Right cardiac atrium (tissue), 5 donors: ENCODE measurements around the gene FKBP4. TPM values are rescaled to one million over a fixed set of nuclear protein-coding genes. Genes with fewer than 3 reads are reported as not detected.
"Not testable (repeated sequence)": the region's sequence is repeated elsewhere in the genome, so short reads cannot be mapped to it uniquely, and the experiment has no call there.

Experiments
- ATAC-seq, 2 donors: fragments of 200-7000 bp; cut with Tn5 transposase; one replicate each; pipeline versions ENCODE4 v1.8.0 to v1.9.1; 2020; ENCODE audit warnings: moderate library complexity in 2 of 2, mild to moderate bottlenecking in 1 of 2
- DNase-seq, 3 donors: peaks; one replicate each; pipeline ENCODE4 v3.0.0-alpha.2; 2020
- H3K27ac ChIP-seq: one replicate; pipeline ENCODE4 v1.5.1; 2013; ENCODE audit warnings: mild to moderate bottlenecking, low read length, control low read depth, moderate library complexity
- H3K27me3 ChIP-seq: one replicate; pipeline ENCODE4 v1.6.1; 2013; ENCODE audit not compliant: control insufficient read depth, insufficient read depth
- H3K4me1 ChIP-seq: one replicate; pipeline ENCODE4 v1.6.1; 2013; ENCODE audit warnings: low read length; ENCODE audit not compliant: control insufficient read depth, insufficient read depth
- H3K4me3 ChIP-seq: one replicate; pipeline ENCODE4 v1.5.1; 2013; ENCODE audit warnings: low read length, control low read depth
- H3K9me3 ChIP-seq: one replicate; pipeline ENCODE4 v1.6.1; 2013; ENCODE audit warnings: low read length; ENCODE audit not compliant: control insufficient read depth
- WGBS: extraction: QIAGEN DNeasy Blood & Tissue Kit; methylation state at CpG from one replicate; pipeline ENCODE4 v1.1.7; 2013; 5-methylcytosine and 5-hydroxymethylcytosine counted together
- intact Hi-C, 4 donors: fragments of 100-400 bp; cut with DNase I; formaldehyde crosslinking; loops; one replicate each; pipeline versions ENCODE4 v1.11.0 to v1.14.0; 2022 to 2023
- polyA plus RNA-seq: library from polyadenylated mRNA; stranded (reverse); fragments of 200-250 nt; gene quantifications from one replicate; pipeline ENCODE4 v1.2.3, GENCODE V29; 2013
- total RNA-seq, 4 donors: library from RNA; stranded (reverse); fragmentation: NEBNext Ultra II Directional; extraction: Animal tissue kit (Norgen Biotek cat#: 25700); gene quantifications; one replicate each; pipeline ENCODE4 v1.2.1, GENCODE V29; 2021
- donor health status: healthy with polysubstance abuse.
- donor health status: DM: no; HTN: yes; CAD: no.
- donor health status: DM: no; HTN: no; CAD: no.
- donor health status: DM: no; HTN: yes; CAD: no; lungs with severe emphysema.
- donor health status: DM: yes; HTN: yes; CAD: no.

Gene FKBP4
- total and polyA plus RNA-seq, 5 donors = 32.4 to 65.2 (median 51.5) TPM

DNA sequence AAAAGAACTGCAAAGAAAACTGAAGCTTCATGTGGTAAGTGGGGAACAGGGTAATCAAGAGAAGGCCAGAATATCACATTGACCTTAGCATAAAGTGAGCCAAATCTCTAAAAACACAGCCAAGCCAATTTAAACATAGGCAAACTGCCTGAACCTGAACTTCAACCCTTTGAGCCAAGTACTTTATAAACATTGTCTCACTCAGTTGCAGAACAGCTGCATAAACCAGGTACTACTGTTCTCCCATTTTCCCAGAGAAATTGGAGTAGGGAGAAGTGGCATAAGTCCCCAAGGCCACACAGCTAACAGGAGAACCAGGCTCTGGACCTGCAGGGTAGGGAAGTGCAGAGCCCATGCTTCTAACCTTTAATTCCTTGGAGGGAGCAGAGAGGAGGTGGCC is 30.4 kb upstream of the FKBP4 start:
- no peak for ATAC-seq
- H3K9me3 ChIP-seq = no peaks in the 10 kb centered on the region
- no peaks in the 10 kb centered on the region for H3K4me1 ChIP-seq
- intact Hi-C loops = no loop called here
- no peaks in the 10 kb centered on the region for H3K27me3 ChIP-seq
- no peak overlapping the region for H3K27ac ChIP-seq
- no peak overlapping the region for H3K4me3 ChIP-seq
- DNase-seq = no peak

DNA sequence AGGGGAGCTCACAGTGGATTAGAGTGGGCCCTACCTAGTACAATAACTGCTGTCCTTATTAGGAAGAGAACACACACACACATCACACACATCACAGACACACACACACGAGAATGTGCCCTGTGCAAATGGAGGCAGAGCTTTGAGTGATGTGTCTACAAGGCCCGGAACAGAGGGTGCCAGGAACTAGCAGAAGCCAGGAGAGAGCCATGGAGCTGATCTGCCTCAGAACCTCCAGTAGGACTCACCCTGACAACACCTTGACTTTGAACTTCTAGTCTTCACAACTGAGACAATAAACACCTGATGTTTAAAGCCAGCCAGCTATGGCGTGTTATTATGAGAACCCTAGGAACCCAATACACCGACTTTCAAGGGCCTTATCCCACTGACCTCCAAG is 29.7 kb upstream of the FKBP4 start:
- WGBS = 92% methylated on average over 4 of the region's 4 CpGs
- DNase-seq = no peak
- H3K4me1 ChIP-seq = no peaks in the 10 kb centered on the region
- ATAC-seq = no peak
- H3K27ac ChIP-seq = no peak overlapping the region
- H3K4me3 ChIP-seq = no peak overlapping the region
- no peaks in the 10 kb centered on the region for H3K9me3 ChIP-seq
- H3K27me3 ChIP-seq = no peaks in the 10 kb centered on the region
- intact Hi-C loops = no loop called here

DNA sequence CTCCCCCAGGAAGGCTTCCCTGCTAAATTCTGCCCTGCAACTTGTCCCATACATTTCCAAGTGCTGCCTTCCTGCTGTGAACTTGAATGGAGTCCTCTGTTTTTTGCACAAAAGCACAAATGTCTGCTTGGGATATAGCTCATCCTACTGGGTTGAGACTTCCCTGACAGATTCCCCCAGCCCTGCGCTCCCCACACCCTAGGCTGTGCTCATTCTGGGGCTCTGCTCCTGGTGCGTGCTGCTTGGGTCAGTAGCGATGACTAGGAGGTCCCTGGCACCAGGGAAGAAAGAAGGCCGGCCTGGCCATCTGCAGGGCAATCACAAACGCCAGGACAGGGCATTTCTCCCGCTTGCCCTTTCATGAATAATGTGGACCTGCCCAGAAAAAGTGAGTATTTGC is 29.2 kb upstream of the FKBP4 start:
- H3K27ac ChIP-seq = no peak overlapping the region
- H3K9me3 ChIP-seq = no peaks in the 10 kb centered on the region
- no peak for ATAC-seq
- WGBS = 85% methylated on average over 6 of the region's 6 CpGs
- no peaks in the 10 kb centered on the region for H3K4me1 ChIP-seq
- H3K27me3 ChIP-seq = no peaks in the 10 kb centered on the region
- intact Hi-C loops = no loop called here
- no peak overlapping the region for H3K4me3 ChIP-seq
- no peak for DNase-seq

DNA sequence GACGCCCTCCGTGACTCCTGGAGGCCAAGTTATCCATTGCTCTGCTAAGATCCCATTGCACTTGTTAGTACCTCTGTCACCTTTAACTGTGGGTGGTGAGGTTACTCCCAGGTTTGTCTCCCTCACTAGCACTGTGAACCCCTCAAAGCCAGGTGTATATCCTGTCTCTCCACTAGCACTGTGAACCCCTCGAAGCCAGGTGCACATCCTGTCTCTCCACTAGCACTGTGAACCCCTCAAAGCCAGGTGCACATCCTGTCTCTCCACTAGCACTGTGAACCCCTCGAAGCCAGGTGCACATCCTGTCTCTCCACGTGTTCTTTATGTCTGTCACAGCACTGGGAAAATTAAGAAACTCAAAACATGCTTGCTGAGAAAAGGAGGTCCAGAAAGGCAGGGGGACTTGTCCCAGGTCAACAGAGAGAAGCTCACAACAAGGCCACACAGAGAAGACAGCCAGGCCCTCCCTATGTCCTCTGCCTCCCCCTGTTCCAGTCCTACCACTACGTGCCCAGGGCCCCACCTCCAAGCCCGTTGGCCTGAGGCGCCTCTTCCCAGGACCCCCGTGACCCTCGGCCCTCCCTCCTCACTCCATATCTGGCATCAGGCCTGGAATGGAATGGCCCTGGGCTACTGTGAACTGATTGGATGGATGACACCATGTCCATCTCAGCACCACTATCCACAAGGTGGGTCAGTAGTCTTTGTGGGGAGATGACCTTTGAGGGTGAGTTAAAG is 26.4 kb upstream of the FKBP4 start:
- H3K27me3 ChIP-seq = no peaks in the 10 kb centered on the region
- no peaks in the 10 kb centered on the region for H3K9me3 ChIP-seq
- intact Hi-C loops = no loop called here
- DNase-seq = no peak
- no peak overlapping the region for H3K4me3 ChIP-seq
- WGBS = 55% methylated on average over 10 of the region's 10 CpGs
- no peaks in the 10 kb centered on the region for H3K4me1 ChIP-seq
- H3K27ac ChIP-seq = no peak overlapping the region
- ATAC-seq = peak in 1 of 2 donors; percentile 48

DNA sequence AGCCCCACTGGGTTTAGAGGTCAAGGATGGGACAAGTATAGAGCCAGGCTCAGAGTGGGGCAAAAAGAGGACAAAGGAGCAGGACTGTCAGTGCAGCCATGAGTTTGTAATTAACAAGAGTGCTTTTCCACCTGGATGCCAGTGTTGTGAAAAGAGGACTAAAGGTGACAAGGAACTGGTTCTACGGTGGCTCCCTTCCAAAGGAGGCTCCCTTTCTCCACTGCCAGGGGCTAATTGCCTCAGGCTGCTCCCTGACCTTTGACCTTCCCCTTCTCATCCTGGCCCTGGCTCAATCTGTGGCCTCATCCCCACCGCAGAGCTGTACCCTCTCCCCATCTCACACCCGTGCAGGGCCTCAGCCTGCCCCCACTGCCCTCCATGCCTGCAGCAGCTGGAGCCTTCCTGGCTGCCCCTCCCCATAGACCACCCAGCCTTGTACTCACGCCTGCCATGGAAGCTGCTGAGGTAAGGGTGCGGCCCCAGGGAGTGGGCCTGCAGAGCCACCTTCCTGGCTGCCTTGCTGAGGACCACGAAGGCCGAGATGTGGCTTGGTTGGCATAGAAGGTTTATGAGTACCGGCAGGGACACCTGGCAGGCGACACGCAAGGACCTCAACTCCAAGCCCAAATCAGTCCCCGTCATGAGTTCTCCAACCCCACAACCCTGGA is 24.8 kb upstream of the FKBP4 start:
- WGBS = 76% methylated on average over 11 of the region's 11 CpGs
- no peaks in the 10 kb centered on the region for H3K4me1 ChIP-seq
- H3K27ac ChIP-seq = no peak overlapping the region
- no peak overlapping the region for H3K4me3 ChIP-seq
- intact Hi-C loops = no loop called here
- peak in 1 of 2 donors; percentile 15 for ATAC-seq
- no peak for DNase-seq
- no peaks in the 10 kb centered on the region for H3K9me3 ChIP-seq
- H3K27me3 ChIP-seq = no peaks in the 10 kb centered on the region

DNA sequence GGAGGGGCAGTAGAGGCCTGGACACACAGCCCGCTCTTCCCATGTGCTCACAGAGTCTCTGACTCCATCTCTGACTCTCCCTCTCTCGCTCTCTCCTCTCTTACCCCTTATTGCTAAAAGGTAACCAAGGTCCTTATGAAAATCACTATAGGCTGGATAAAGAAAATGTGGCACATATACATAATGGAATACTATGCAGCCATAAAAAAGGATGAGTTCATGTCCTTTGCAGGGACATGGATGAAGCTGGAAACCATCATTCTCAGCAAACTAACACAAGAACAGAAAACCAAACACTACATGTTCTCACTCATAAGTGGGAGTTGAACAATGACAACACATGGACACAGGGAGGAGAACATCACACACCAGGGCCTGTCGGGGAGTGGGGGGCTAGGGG is 24.2 kb upstream of the FKBP4 start:
- H3K4me1 ChIP-seq, H3K27ac ChIP-seq, H3K4me3 ChIP-seq, ATAC-seq, intact Hi-C loops, H3K9me3 ChIP-seq, DNase-seq, H3K27me3 ChIP-seq: not testable (repeated sequence)
- WGBS = 95% methylated on average over 3 of the region's 3 CpGs

DNA sequence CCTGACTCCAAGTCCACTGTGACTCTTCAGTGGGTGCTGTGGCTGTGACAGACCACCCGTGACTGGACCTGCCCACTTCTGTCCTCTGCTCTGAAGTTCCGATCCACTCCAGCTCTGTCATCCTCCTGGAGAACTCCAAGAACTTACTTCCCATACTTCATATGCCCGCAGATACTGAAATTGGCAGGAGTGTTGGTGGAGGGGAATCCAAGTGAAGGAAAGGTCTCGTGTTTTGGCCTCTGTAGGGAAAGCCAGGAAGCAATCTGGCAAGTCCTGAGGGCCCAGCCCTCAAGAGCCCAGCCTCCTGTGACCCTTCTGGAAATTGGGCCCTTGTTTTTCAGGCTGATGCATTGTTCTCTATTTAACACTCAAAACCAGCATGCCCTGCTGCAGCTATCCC is 22.4 kb upstream of the FKBP4 start:
- H3K4me1 ChIP-seq = no peaks in the 10 kb centered on the region
- no peaks in the 10 kb centered on the region for H3K27me3 ChIP-seq
- 68% methylated on average over 4 of the region's 4 CpGs for WGBS
- no peaks in the 10 kb centered on the region for H3K9me3 ChIP-seq
- no peak overlapping the region for H3K27ac ChIP-seq
- no peak for ATAC-seq
- intact Hi-C loops = no loop called here
- no peak for DNase-seq
- no peak overlapping the region for H3K4me3 ChIP-seq

DNA sequence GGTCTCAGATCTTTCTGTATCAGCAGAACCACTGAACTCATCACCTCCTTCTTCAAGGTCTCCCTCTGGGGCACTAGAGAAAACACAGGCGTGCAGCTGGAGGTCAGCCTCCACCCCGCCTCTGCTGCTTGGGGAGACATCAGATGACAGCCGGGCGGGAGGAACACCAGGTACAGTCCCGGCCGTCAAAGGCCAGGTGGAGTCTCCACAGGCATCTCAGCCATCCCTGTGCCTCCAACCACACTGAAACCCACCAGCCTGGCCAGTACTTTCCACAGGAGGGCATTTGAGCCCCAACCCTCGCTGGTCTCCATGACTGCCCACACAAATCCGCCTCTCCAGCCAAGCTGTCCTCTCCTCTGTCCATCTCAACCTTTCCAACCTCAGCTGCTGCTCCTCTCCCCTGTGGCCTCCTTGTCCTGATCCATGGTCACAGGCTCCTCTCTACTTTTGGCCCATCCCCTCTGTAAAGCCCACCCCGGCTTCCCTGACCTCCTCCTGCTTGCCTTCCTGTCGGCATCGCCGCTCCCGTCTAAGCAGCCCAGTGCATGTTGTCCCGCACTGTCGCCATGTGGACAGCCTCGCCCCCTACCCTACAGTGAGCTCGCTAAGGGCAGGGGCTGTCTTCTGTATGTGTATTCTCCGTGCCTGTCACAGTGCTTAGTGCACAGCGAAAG is 21.4 kb upstream of the FKBP4 start:
- no peaks in the 10 kb centered on the region for H3K27me3 ChIP-seq
- DNase-seq (no peak), ATAC-seq (no peak)
- no peaks in the 10 kb centered on the region for H3K9me3 ChIP-seq
- 76% methylated on average over 19 of the region's 19 CpGs for WGBS
- no peak overlapping the region for H3K27ac ChIP-seq
- intact Hi-C loops = no loop called here
- H3K4me1 ChIP-seq = no peaks in the 10 kb centered on the region
- no peak overlapping the region for H3K4me3 ChIP-seq

DNA sequence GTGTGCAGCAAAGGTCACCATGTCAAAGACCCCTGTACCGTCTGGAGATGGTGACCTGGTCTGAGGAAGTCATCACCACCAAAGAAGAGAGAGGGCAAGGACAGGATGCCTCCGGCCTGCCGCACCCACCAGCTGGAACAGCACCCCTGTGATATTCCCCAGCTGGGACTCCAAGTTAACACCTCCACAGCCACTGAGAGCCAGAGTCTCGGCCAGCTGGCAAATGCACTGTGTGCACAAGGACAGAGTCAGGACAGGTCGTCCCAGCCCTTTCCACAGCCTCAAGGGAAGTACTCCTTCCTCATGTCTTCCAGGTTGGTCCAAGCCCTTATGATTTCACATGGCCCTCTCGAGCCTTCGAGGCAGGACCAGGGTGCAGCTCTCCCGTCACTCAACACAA is 19.3 kb upstream of the FKBP4 start:
- intact Hi-C loops = no loop called here
- ATAC-seq (peak; percentile 70 to 78), DNase-seq (peak in 1 of 3 donors; percentile 66)
- H3K27me3 ChIP-seq = no peaks in the 10 kb centered on the region
- no peak overlapping the region for H3K4me3 ChIP-seq
- H3K9me3 ChIP-seq = no peaks in the 10 kb centered on the region
- WGBS = 62% methylated on average over 8 of the region's 8 CpGs
- no peak overlapping the region for H3K27ac ChIP-seq
- no peaks in the 10 kb centered on the region for H3K4me1 ChIP-seq

DNA sequence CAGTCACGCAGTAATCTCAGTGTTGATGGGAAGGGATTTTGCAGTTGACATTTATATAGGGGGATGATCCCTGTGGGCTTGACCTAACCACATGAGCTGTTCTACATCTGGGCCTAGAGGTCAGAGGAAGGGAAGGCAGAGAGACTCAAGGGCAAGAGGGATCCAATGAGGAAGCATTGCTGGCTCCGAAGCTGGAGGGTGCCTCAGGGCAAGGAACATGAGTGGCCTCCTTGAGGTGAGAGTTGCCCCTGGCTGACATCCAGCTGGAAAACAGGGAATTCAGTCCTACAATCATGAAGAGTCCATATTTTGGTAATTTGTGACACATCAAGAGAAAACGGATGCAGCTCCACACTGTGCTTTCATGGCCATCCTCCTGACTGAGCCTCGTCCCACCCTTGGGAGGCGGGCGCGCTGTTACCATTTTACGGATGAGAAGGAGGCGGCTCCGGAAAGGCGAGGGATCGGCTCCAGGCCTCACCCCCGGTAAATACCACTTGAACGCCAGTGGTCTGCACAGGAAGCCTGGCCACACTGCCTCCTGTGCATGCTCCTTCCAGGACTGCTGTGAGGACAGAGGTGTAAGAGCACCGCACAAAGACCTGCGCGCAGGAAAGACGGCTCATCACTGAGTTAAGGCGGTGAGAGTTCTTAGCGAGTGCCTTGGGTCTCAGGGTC is 18.5 kb upstream of the FKBP4 start:
- 85% methylated on average over 20 of the region's 20 CpGs for WGBS
- Histone ChIP-seq H3K4me3 (no peak overlapping the region), H3K27ac (no peak overlapping the region), H3K27me3 (no peaks in the 10 kb centered on the region), H3K4me1 (no peaks in the 10 kb centered on the region), H3K9me3 (no peaks in the 10 kb centered on the region)
- ATAC-seq (no peak), DNase-seq (no peak)
- intact Hi-C loops = no loop called here

DNA sequence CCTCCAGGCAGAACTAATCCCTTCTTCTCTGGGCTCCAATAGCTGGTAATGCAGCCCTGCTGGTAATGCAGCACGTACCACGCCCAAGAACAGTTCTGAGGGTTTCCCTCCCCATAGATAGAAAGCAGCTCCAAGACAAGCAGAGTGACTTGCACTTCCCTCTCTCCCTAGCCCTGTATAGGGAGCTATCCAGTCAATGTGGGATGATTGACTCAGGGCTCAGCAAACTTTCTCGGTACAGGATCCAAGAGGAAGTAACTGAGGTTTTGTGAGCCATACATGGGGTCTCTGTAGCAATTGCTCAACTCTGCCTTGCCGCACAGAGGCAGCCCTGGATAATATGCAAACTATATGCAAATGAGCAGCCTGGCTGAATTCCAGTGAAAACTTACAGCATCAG is 15.5 kb upstream of the FKBP4 start:
- WGBS = 74% methylated on average over 4 of the region's 4 CpGs
- H3K4me3 ChIP-seq = no peak overlapping the region
- H3K9me3 ChIP-seq = no peaks in the 10 kb centered on the region
- no peaks in the 10 kb centered on the region for H3K27me3 ChIP-seq
- intact Hi-C loops = no loop called here
- no peak for DNase-seq
- no peaks in the 10 kb centered on the region for H3K4me1 ChIP-seq
- H3K27ac ChIP-seq = no peak overlapping the region
- ATAC-seq = no peak
